Measurements from ENCODE around the gene PNPLA2. TPM values are rescaled to one million over a fixed set of nuclear protein-coding genes. Genes with fewer than 3 reads are reported as not detected.
A peak's percentile ranks its signal among the peaks of the same experiment; 100 is the strongest.

PNPLA2 gene
- total RNA-seq, 4 donors from 2014 or later = 71.8 to 254 (median 163) TPM

GRCh38 chr11:795634-796564 is 22.8 kb upstream of the PNPLA2 start:
- H3K36me3 ChIP-seq = peaks cover 0 to 42% (median 0%) of the 10 kb centered on the region in 3 donors
- peaks cover 5 to 33% (median 27%) of the 10 kb centered on the region in 4 donors for H3K4me1 ChIP-seq
- no peaks in the 10 kb centered on the region for H3K27me3 ChIP-seq
- no peaks in the 10 kb centered on the region for H3K9me3 ChIP-seq
- peak overlapping the region; percentile 87 to 98 (median 92) for H3K27ac ChIP-seq
- peak overlapping the region; percentile 71 to 88 (median 78) for H3K4me3 ChIP-seq
- TF ChIP-seq CTCF (IDR thresholded peaks at IDR 0.05) = no peak
- no peak for TF ChIP-seq POLR2A (IDR thresholded peaks at IDR 0.05)
- DNase-seq = peak; percentile 79 to 88 (median 85)

GRCh38 chr11:796565-797295 is 22.0 kb upstream of the PNPLA2 start:
- DNase-seq = peak in 2 of 3 donors; percentile 67 to 71
- peak overlapping the region; percentile 87 to 98 (median 92) for H3K27ac ChIP-seq
- no peaks in the 10 kb centered on the region for H3K9me3 ChIP-seq
- peaks cover 0 to 44% (median 0%) of the 10 kb centered on the region in 3 donors for H3K36me3 ChIP-seq
- TF ChIP-seq POLR2A (IDR thresholded peaks at IDR 0.05) = no peak
- TF ChIP-seq CTCF (IDR thresholded peaks at IDR 0.05) = no peak
- H3K4me3 ChIP-seq = peak overlapping the region; percentile 71 to 88 (median 78)
- peaks cover 5 to 33% (median 27%) of the 10 kb centered on the region in 4 donors for H3K4me1 ChIP-seq
- H3K27me3 ChIP-seq = no peaks in the 10 kb centered on the region

- peak overlapping the region; percentile 87 to 98 (median 92) for H3K27ac ChIP-seq
- H3K9me3 ChIP-seq = no peaks in the 10 kb centered on the region
- H3K27me3 ChIP-seq = no peaks in the 10 kb centered on the region
- peak; percentile 78 to 88 (median 81) for DNase-seq
- peaks cover 0 to 45% (median 0%) of the 10 kb centered on the region in 3 donors for H3K36me3 ChIP-seq
- peak overlapping the region; percentile 71 to 88 (median 78) for H3K4me3 ChIP-seq
- H3K4me1 ChIP-seq = peaks cover 5 to 33% (median 27%) of the 10 kb centered on the region in 4 donors
- TF ChIP-seq POLR2A (IDR thresholded peaks at IDR 0.05) (no peak), CTCF (IDR thresholded peaks at IDR 0.05) (no peak)
Measured at GRCh38 chr11:797296-798092, 21.2 kb upstream of the PNPLA2 start.

GRCh38 chr11:798093-798713 is 20.5 kb upstream of the PNPLA2 start, which contains the start of gene SLC25A22:
Gene SLC25A22 (minus strand): TSS chr11:798281. CDS start chr11:795006, 3,275 bp downstream.
- peaks cover 5 to 38% (median 27%) of the 10 kb centered on the region in 4 donors for H3K4me1 ChIP-seq

More at GRCh38 chr11:798093-798713, 20.5 kb upstream of the PNPLA2 start, which contains the start of gene SLC25A22:
- no peaks in the 10 kb centered on the region for H3K9me3 ChIP-seq
- H3K36me3 ChIP-seq = peaks cover 0 to 45% (median 0%) of the 10 kb centered on the region in 3 donors
- peak within 1 kb of the TSS; percentile 71 to 88 (median 78) for H3K4me3 ChIP-seq
- peak; percentile 79 to 91 (median 91) for DNase-seq
- TF ChIP-seq POLR2A (IDR thresholded peaks at IDR 0.05) (peak in 1 of 2 donors; percentile 9), CTCF (IDR thresholded peaks at IDR 0.05) (peak; percentile 83 to 98 (median 94))
- H3K27ac ChIP-seq = peak within 1 kb of the TSS; percentile 87 to 98 (median 92)
- no peaks in the 10 kb centered on the region for H3K27me3 ChIP-seq

All from Peyer's patch (tissue), 4 donors.